Measurements from ENCODE around the gene MDC1. TPM values are rescaled to one million over a fixed set of nuclear protein-coding genes. Genes with fewer than 3 reads are reported as not detected.

Gene MDC1
- total and polyA plus RNA-seq, 2 donors (not counting 3 experiments of a cell fraction or from before 2014, with no cell fraction given), result 16.8 to 42.3 TPM

- POLR2A ChIA-PET, result interaction anchor here (1.1 to 1.8 kb wide), 3 partner anchors 27 to 31 kb away, joined by 3 to 4 read pairs (median 4); partner anchors contain the start of gene MDC1
- no TSS peak for BruUV-seq (replicated peaks)
These were observed 27.1 kb downstream of the MDC1 start for GRCh38 chr6:30689985-30690384.

DNA sequence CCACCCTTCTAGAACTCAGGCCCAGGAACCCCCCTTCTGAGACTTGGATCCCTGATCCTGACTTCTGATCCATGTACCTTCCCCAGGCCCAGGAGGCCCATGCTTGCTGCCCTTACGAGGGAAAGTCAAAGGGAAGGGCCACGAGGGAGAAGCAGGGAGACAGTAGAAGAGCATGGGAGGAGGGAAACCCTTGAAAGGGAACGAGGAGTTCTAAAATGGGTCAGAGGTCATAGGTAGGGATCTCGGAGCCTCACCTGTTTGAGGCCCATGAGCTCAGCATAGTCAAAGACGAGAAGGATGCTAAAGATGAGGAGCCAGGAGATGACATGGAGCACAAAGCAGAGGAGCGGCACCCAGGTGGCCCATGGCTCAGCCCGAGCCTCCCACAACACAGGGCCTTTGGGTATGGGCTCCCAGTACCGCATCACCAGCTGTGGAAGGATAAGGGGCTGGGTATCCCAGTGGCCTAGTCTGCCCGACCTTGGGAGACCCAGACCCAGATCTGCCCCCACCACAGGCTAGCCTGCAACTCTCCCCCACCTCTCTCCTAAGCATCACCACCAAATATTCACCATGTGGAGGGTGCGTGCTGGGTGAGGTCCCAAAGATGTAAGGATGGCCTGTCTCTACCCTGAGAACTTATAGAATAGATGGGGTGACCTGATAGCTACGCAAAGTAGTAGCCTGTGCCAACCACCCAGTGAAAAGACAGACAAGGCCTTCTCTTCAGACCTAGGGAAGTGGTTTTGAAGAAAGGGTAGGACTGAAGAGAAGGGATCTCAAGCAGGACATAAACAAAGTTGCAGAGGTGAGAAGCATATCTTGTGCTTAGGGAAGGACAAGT is 27.8 kb downstream of the MDC1 start:
- no peak for TF ChIP-seq JUN (IDR thresholded peaks at IDR 0.05; ENCODE audit: borderline replicate concordance, insufficient read depth, insufficient read length, low read depth)
- TF ChIP-seq, protein P1, sequence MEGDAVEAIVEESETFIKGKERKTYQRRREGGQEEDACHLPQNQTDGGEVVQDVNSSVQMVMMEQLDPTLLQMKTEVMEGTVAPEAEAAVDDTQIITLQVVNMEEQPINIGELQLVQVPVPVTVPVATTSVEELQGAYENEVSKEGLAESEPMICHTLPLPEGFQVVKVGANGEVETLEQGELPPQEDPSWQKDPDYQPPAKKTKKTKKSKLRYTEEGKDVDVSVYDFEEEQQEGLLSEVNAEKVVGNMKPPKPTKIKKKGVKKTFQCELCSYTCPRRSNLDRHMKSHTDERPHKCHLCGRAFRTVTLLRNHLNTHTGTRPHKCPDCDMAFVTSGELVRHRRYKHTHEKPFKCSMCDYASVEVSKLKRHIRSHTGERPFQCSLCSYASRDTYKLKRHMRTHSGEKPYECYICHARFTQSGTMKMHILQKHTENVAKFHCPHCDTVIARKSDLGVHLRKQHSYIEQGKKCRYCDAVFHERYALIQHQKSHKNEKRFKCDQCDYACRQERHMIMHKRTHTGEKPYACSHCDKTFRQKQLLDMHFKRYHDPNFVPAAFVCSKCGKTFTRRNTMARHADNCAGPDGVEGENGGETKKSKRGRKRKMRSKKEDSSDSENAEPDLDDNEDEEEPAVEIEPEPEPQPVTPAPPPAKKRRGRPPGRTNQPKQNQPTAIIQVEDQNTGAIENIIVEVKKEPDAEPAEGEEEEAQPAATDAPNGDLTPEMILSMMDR (IDR thresholded peaks at IDR 0.05; ENCODE audit: extremely low read depth in 1 of 2, insufficient read depth in 1 of 2, low read depth in 1 of 2, low read length in 2 of 2), result no peak
- TF ChIP-seq POLR2A (IDR thresholded peaks at IDR 0.05; ENCODE audit: low read depth, low read length), result peak; percentile 4
- Histone ChIP-seq H3K9me3 (replicated peaks; ENCODE audit: control insufficient read depth, insufficient read depth, low read length) (no peaks in the 10 kb centered on the region), H3K27ac (ENCODE audit: insufficient read depth, low read depth, low read length) (no peak overlapping the region), H3K9me1 (replicated peaks; ENCODE audit: control insufficient read depth, extremely low read depth, insufficient read depth, low read length) (no peaks in the 10 kb centered on the region), H3K79me2 (ENCODE audit: control insufficient read depth, insufficient read depth, low read length) (peaks cover 45% of the 10 kb centered on the region), H3K36me3 (ENCODE audit: control insufficient read depth in 2 of 2, extremely low read depth in 1 of 2, insufficient read depth in 2 of 2, low read length in 2 of 2) (no peaks in the 10 kb centered on the region), H3K4me3 (replicated peaks in 1 of 3; ENCODE audit: insufficient read depth in 1 of 3, low read depth in 1 of 3, low read length in 3 of 3) (no peak overlapping the region), H2AFZ (ENCODE audit: low read depth, low read length) (no peak overlapping the region), H3K4me1 (ENCODE audit: control insufficient read depth, extremely low read depth, insufficient read depth, low read length) (peaks cover 31% of the 10 kb centered on the region), H4K20me1 (replicated peaks; ENCODE audit: control insufficient read depth, extremely low read depth, insufficient read depth, low read length) (no peaks in the 10 kb centered on the region), H3K9ac (replicated peaks; ENCODE audit: extremely low read depth, insufficient read depth, low read length) (no peak overlapping the region), H3K27me3 (ENCODE audit: control insufficient read depth in 2 of 2, insufficient read depth in 2 of 2, low read length in 2 of 2) (no peaks in the 10 kb centered on the region), H3K4me2 (ENCODE audit: insufficient read depth, low read length) (peak overlapping the region; percentile 78)
- no TSS peak for BruUV-seq (replicated peaks)
- POLR2A ChIA-PET, result interaction anchor here (1.2 kb wide), 1 partner anchor 30 kb away, joined by 4 read pairs; no protein-coding TSS in a partner anchor
- intact Hi-C loops (cut with micrococcal nuclease) (no loop called here), dilution Hi-C loops (cut with MboI; ENCODE audit: extremely low pct_ligation_motif_present, low sequenced_read_pairs) (no loop called here)
- FAIRE-seq, result no peak
- no peak for DNase-seq (ENCODE audit: low read depth, low spot score)
- CTCF ChIA-PET, result interaction anchor here (1.5 to 2.5 kb wide), 5 partner anchors 10 to 42 kb away, joined by 4 to 32 read pairs (median 9); partner anchors contain the start of gene DHX16

More at GRCh38 chr6:30689985-30690384, 27.1 kb downstream of the MDC1 start:
- Histone ChIP-seq H3K79me2 (ENCODE audit: control insufficient read depth, insufficient read depth, low read length) (peaks cover 38% of the 10 kb centered on the region), H3K27ac (ENCODE audit: insufficient read depth, low read depth, low read length) (peak overlapping the region; percentile 54), H3K9ac (replicated peaks; ENCODE audit: extremely low read depth, insufficient read depth, low read length) (peak overlapping the region; percentile 61), H3K4me2 (ENCODE audit: insufficient read depth, low read length) (peak overlapping the region; percentile 78), H3K9me1 (replicated peaks; ENCODE audit: control insufficient read depth, extremely low read depth, insufficient read depth, low read length) (no peaks in the 10 kb centered on the region), H3K9me3 (replicated peaks; ENCODE audit: control insufficient read depth, insufficient read depth, low read length) (no peaks in the 10 kb centered on the region), H3K4me3 (replicated peaks in 1 of 3; ENCODE audit: insufficient read depth in 1 of 3, low read depth in 1 of 3, low read length in 3 of 3) (peak overlapping the region in 2 of 3 experiments; percentile 72 to 78), H3K4me1 (ENCODE audit: control insufficient read depth, extremely low read depth, insufficient read depth, low read length) (peaks cover 29% of the 10 kb centered on the region), H3K36me3 (ENCODE audit: control insufficient read depth in 2 of 2, extremely low read depth in 1 of 2, insufficient read depth in 2 of 2, low read length in 2 of 2) (no peaks in the 10 kb centered on the region), H2AFZ (ENCODE audit: low read depth, low read length) (no peak overlapping the region), H4K20me1 (replicated peaks; ENCODE audit: control insufficient read depth, extremely low read depth, insufficient read depth, low read length) (no peaks in the 10 kb centered on the region), H3K27me3 (ENCODE audit: control insufficient read depth in 2 of 2, insufficient read depth in 2 of 2, low read length in 2 of 2) (no peaks in the 10 kb centered on the region)
- peak; percentile 84 for FAIRE-seq
- intact Hi-C loops (cut with micrococcal nuclease), result no loop called here
- TF ChIP-seq MYC (IDR thresholded peaks at IDR 0.05; ENCODE audit: low read depth, low read length), result no peak
- TF ChIP-seq POLR2A (IDR thresholded peaks at IDR 0.05; ENCODE audit: low read depth, low read length), result peak; percentile 34
- dilution Hi-C loops (cut with MboI; ENCODE audit: extremely low pct_ligation_motif_present, low sequenced_read_pairs), result no loop called here
- CTCF ChIA-PET, result interaction anchor here (1.4 to 2.5 kb wide), 5 partner anchors 11 to 41 kb away, joined by 3 to 19 read pairs (median 9); partner anchors contain the start of genes DHX16 and MDC1
- DNase-seq (ENCODE audit: low read depth, low spot score), result no peak

All from endothelial cell of umbilical vein (primary cell).